ENCODE results near the gene ARHGAP10.

ARHGAP10 gene

GRCh38 chr4:148006001-148006400 is 274.1 kb downstream of the ARHGAP10 start:
- DNase-seq: no peak

GRCh38 chr4:148007314-148007760 is 275.4 kb downstream of the ARHGAP10 start:
- no peak for DNase-seq

- no peak for DNase-seq
These were observed 275.9 kb downstream of the ARHGAP10 start for GRCh38 chr4:148007792-148008191.

- no peak for DNase-seq
These were observed 283.2 kb downstream of the ARHGAP10 start for GRCh38 chr4:148015058-148015457.

- no peak for DNase-seq
These were observed 283.6 kb downstream of the ARHGAP10 start for GRCh38 chr4:148015468-148015867.

- no peak for DNase-seq
These were observed 284.3 kb downstream of the ARHGAP10 start for GRCh38 chr4:148016063-148016637.

GRCh38 chr4:148017801-148018200 is 285.9 kb downstream of the ARHGAP10 start:
- DNase-seq: no peak

- no peak for DNase-seq
These were observed 289.8 kb downstream of the ARHGAP10 start for GRCh38 chr4:148021686-148022085.

GRCh38 chr4:148022975-148023374 is 291.1 kb downstream of the ARHGAP10 start:
- no peak for DNase-seq

- no peak for DNase-seq
These were observed 291.8 kb downstream of the ARHGAP10 start for GRCh38 chr4:148023512-148024181.

GRCh38 chr4:148025981-148026380 is 294.1 kb downstream of the ARHGAP10 start:
- no peak for DNase-seq

- DNase-seq: no peak
These were observed 295.3 kb downstream of the ARHGAP10 start for GRCh38 chr4:148027201-148027600.

- no peak for DNase-seq
These were observed 297.9 kb downstream of the ARHGAP10 start for GRCh38 chr4:148029781-148030180.

GRCh38 chr4:148030193-148030873 is 298.4 kb downstream of the ARHGAP10 start:
- DNase-seq: no peak

- no peak for DNase-seq
These were observed 302.9 kb downstream of the ARHGAP10 start for GRCh38 chr4:148034813-148035212.

- no peak for DNase-seq
These were observed 309.9 kb downstream of the ARHGAP10 start for GRCh38 chr4:148041606-148042329.

GRCh38 chr4:148044089-148044911 is 312.4 kb downstream of the ARHGAP10 start:
- no peak for DNase-seq

- DNase-seq: no peak
These were observed 313.0 kb downstream of the ARHGAP10 start for GRCh38 chr4:148044912-148045352.

GRCh38 chr4:148048598-148048997 is 316.7 kb downstream of the ARHGAP10 start:
- no peak for DNase-seq

GRCh38 chr4:148051403-148051802 is 319.5 kb downstream of the ARHGAP10 start:
- DNase-seq: no peak

- no peak for DNase-seq
These were observed 320.6 kb downstream of the ARHGAP10 start for GRCh38 chr4:148052448-148052847.

GRCh38 chr4:148053298-148054003 is 321.6 kb downstream of the ARHGAP10 start:
- DNase-seq: no peak

Measured in stimulated activated CD4-positive, alpha-beta T cell treated with anti-CD3 and anti-CD28 coated beads, Interleukin-1b, Interleukin-23, amount 100 ng/mL, for 48 hours (primary cell).